HepG2 (cell line): ENCODE data around the gene GCSAM. TPM values are rescaled to one million over a fixed set of nuclear protein-coding genes. Genes with fewer than 3 reads are reported as not detected.

Source experiments
- ATAC-seq: fragments of 200-7000 bp; cut with Tn5 transposase; 3 replicates; pipeline ENCODE4 v1.9.1; 2020; ENCODE audit warnings: mild to moderate bottlenecking, moderate library complexity
- BruUV-seq: library from RNA; stranded (reverse); fragments of 400-500 nt; replicated peaks from 2 replicates; lab custom pipeline; 2021; lab: Mats Ljungman, UMichigan
- CTCF ChIA-PET: fragments of 300-600 bp; formaldehyde crosslinking; extraction: SDS; loops from one replicate; lab custom pipeline; 2021; ENCODE audit warnings: low total read pairs, inconsistent platforms, low intra/inter-chr PET ratio; lab: Yijun Ruan, JAX
- POLR2A ChIA-PET: fragments of 350-600 bp; sonication (Branson Sonifier 250); formaldehyde crosslinking; loops from one replicate; lab custom pipeline; 2020; ENCODE audit warnings: antibody characterized with exemption, inconsistent platforms; lab: Yijun Ruan, JAX
- DNase-seq: peaks from one replicate; pipeline ENCODE4 v3.0.0-alpha.2; 2015; ENCODE audit warnings: low spot score
- FAIRE-seq: peaks from 3 replicates; lab custom pipeline; 2011; peaks lifted over from hg19 to GRCh38; lab: Jason Lieb, UNC
- H2AFZ ChIP-seq: one replicate; pipeline ENCODE4 v1.6.1; 2011; ENCODE audit warnings: low read length, inconsistent platforms
- H3K27ac ChIP-seq: fragments of 300-600 bp; 3 replicates; pipeline ENCODE4 v1.8.0; 2011; ENCODE audit warnings: mixed run types, mild to moderate bottlenecking, mixed read lengths, low read length, inconsistent platforms; ENCODE audit not compliant: insufficient read depth; ENCODE audit errors: extremely low read length
- H3K27me3 ChIP-seq, 2 experiments: fragments of 200-600 bp in 1 of 2; 2 replicates in 1 of 2; 3 replicates in 1 of 2; pipeline versions ENCODE4 v1.6.0 to v1.8.0; 2011; ENCODE audit warnings: low read length in 2 of 2, mild to moderate bottlenecking in 2 of 2, moderate library complexity in 2 of 2, inconsistent platforms in 1 of 2; ENCODE audit not compliant: insufficient read depth in 2 of 2, control insufficient read depth in 1 of 2
- H3K36me3 ChIP-seq, 2 experiments: fragments of 200-600 bp in 1 of 2; replicated peaks in 1 of 2; 2 replicates in 1 of 2; 3 replicates in 1 of 2; pipeline versions ENCODE4 v1.5.1 to v1.8.0; 2011; ENCODE audit warnings: low read length in 2 of 2, inconsistent platforms in 1 of 2; ENCODE audit not compliant: insufficient read depth in 2 of 2, control insufficient read depth in 1 of 2
- H3K4me1 ChIP-seq: 2 replicates; pipeline ENCODE4 v1.5.1; 2012; ENCODE audit warnings: low read length, inconsistent platforms; ENCODE audit not compliant: insufficient read depth
- H3K4me2 ChIP-seq: 2 replicates; pipeline ENCODE4 v1.6.0; 2011; ENCODE audit warnings: low read depth, low read length, inconsistent platforms
- H3K4me3 ChIP-seq, 3 experiments: fragments of 200-600 bp in 1 of 3; sonication (generic), shearing (Covaris generic) in 1 of 3; replicated peaks in 1 of 3; 2 replicates each; pipeline ENCODE4 v1.5.1; 2011 to 2016; ENCODE audit warnings: low read length in 3 of 3, inconsistent platforms in 2 of 3, low read depth in 2 of 3, mild to moderate bottlenecking in 2 of 3, control low read depth in 1 of 3, mixed read lengths in 1 of 3; ENCODE audit not compliant: insufficient read depth in 1 of 3
- H3K79me2 ChIP-seq: one replicate; pipeline ENCODE4 v1.6.1; 2011; ENCODE audit warnings: low read length, inconsistent platforms; ENCODE audit not compliant: insufficient read depth
- H3K9ac ChIP-seq: 2 replicates; pipeline ENCODE4 v1.6.0; 2011; ENCODE audit warnings: mild to moderate bottlenecking, low read depth, low read length, inconsistent platforms; ENCODE audit not compliant: insufficient read depth
- H3K9me3 ChIP-seq: 2 replicates; pipeline ENCODE4 v1.5.1; 2012; ENCODE audit warnings: mild to moderate bottlenecking, low read length
- H4K20me1 ChIP-seq: 2 replicates; pipeline ENCODE4 v1.6.0; 2011; ENCODE audit warnings: inconsistent platforms, mild to moderate bottlenecking, low read length, moderate library complexity; ENCODE audit not compliant: insufficient read depth
- BHLHE40 ChIP-seq: IDR thresholded peaks from 2 replicates; pipeline ENCODE4 v1.6.1; 2011; ENCODE audit warnings: low read length, improper control_type of control experiment
- DRAP1 ChIP-seq: IDR thresholded peaks from 2 replicates; pipeline ENCODE4 v1.6.1; 2016; ENCODE audit warnings: missing genetic modification reagents, missing compliant biosample characterization
- FOSL1 ChIP-seq: sonication (generic); formaldehyde crosslinking; IDR thresholded peaks from 2 replicates; pipeline ENCODE4 v1.9.0; 2021; ENCODE audit warnings: missing genetic modification reagents, borderline replicate concordance
- HDAC1 ChIP-seq: sonication (generic); formaldehyde crosslinking; IDR thresholded peaks from 2 replicates; pipeline ENCODE4 v1.5.1; 2020; ENCODE audit warnings: mild to moderate bottlenecking, missing genetic modification reagents
- HES4 ChIP-seq: sonication (generic); formaldehyde crosslinking; IDR thresholded peaks from 2 replicates; pipeline ENCODE4 v1.9.0; 2021; ENCODE audit warnings: mild to moderate bottlenecking, missing genetic modification reagents, borderline replicate concordance
- HIVEP1 ChIP-seq: sonication (generic); formaldehyde crosslinking; IDR thresholded peaks from 2 replicates; pipeline ENCODE4 v1.4.0; 2020; ENCODE audit warnings: mild to moderate bottlenecking, missing genetic modification reagents
- MIXL1 ChIP-seq: IDR thresholded peaks from 2 replicates; pipeline ENCODE4 v1.6.1; 2016
- NFIB ChIP-seq: sonication (generic); formaldehyde crosslinking; IDR thresholded peaks from 2 replicates; pipeline ENCODE4 v1.9.0; 2021; ENCODE audit warnings: missing genetic modification reagents, mild to moderate bottlenecking, borderline replicate concordance
- PHB2 ChIP-seq: fragments of 450-650 bp; IDR thresholded peaks from 2 replicates; pipeline ENCODE4 v1.6.1; 2018; ENCODE audit not compliant: partially characterized antibody
- RBM39 ChIP-seq: fragments of 200-400 bp; formaldehyde crosslinking; IDR thresholded peaks from one replicate; pipeline ENCODE4 v1.6.1; 2018; ENCODE audit warnings: antibody characterized with exemption, mild to moderate bottlenecking, low read depth, low read length; ENCODE audit not compliant: poor library complexity, severe bottlenecking
- REPIN1 ChIP-seq: sonication (generic); formaldehyde crosslinking; IDR thresholded peaks from 2 replicates; pipeline ENCODE4 v1.8.0; 2022; ENCODE audit warnings: missing genetic modification reagents, low read depth, mild to moderate bottlenecking, borderline replicate concordance
- SAP130 ChIP-seq: IDR thresholded peaks from 2 replicates; pipeline ENCODE4 v1.6.1; 2016; ENCODE audit warnings: low read depth
- SOX5 ChIP-seq: IDR thresholded peaks from 2 replicates; pipeline ENCODE4 v1.6.1; 2016; ENCODE audit warnings: borderline replicate concordance
- TP53 ChIP-seq: sonication (generic); formaldehyde crosslinking; conservative IDR thresholded peaks from 2 replicates; pipeline ENCODE4 v1.4.0; 2020; ENCODE audit warnings: missing genetic modification reagents
- ZNF225 ChIP-seq: sonication (generic); formaldehyde crosslinking; IDR thresholded peaks from 2 replicates; pipeline ENCODE4 v1.4.0; 2020; ENCODE audit warnings: mild to moderate bottlenecking, missing genetic modification reagents
- ZNF574 ChIP-seq: sonication (generic); formaldehyde crosslinking; IDR thresholded peaks from 2 replicates; pipeline ENCODE4 v1.4.0; 2020; ENCODE audit warnings: missing genetic modification reagents
- ZNF652 ChIP-seq: IDR thresholded peaks from 2 replicates; pipeline ENCODE4 v1.6.1; 2016; ENCODE audit warnings: low read depth, borderline replicate concordance
- ZSCAN21 ChIP-seq: sonication (generic); formaldehyde crosslinking; IDR thresholded peaks from 2 replicates; pipeline ENCODE4 v1.8.0; 2022; ENCODE audit warnings: mild to moderate bottlenecking, missing genetic modification reagents, moderate library complexity, borderline replicate concordance
- WGBS: methylation state at CpG from one replicate; pipeline ENCODE4 v1.1.6; 2017; ENCODE audit warnings: low lambda C conversion rate; 5-methylcytosine and 5-hydroxymethylcytosine counted together
- in situ Hi-C: cut with HindIII; loops from 2 replicates; pipeline ENCODE4 v1.10.0; 2017; ENCODE audit warnings: low pct_unique_long_range_greater_than_20kb; ENCODE audit not compliant: extremely low pct_ligation_motif_present
- intact Hi-C: fragments of 100-400 bp; cut with micrococcal nuclease; formaldehyde crosslinking; loops from one replicate; pipeline ENCODE4 v1.10.0; 2022; ENCODE audit not compliant: unreplicated experiment
- polyA plus RNA-seq, 8 experiments: library from polyadenylated mRNA; depleted of rRNA in 3 of 8; stranded (reverse) in 7 of 8; unstranded in 1 of 8; fragments of >200 nt; fragmentation: Illumina TruSeq in 4 of 8; extraction: Trizol in 4 of 8; gene quantifications; 2 replicates each; pipeline versions ENCODE4 v1.2.1 to v1.2.3, GENCODE V29; 2011 to 2016; ENCODE audit warnings: low read depth in 4 of 8, missing spikeins in 1 of 8, mixed read lengths in 1 of 8; ENCODE audit not compliant: insufficient read depth in 1 of 8
- total RNA-seq, 5 experiments: library from RNA; depleted of rRNA; stranded (reverse); fragments of >200 nt; fragmentation: Illumina TruSeq; extraction: Trizol; gene quantifications; 2 replicates each; pipeline ENCODE4 v1.2.3, GENCODE V29; 2016; ENCODE audit warnings: low read depth in 1 of 5

The GCSAM gene
- total and polyA plus RNA-seq, 2 of the 13 experiments (the other 11 are each of a cell fraction or from before 2014, with no cell fraction given): not detected

- in situ Hi-C loops: loop anchor here (10.0 kb wide), 1 partner anchor 385 kb away; no protein-coding TSS in a partner anchor
- H3K9ac ChIP-seq: no peak overlapping the region
- CTCF ChIA-PET: no interaction called here
- H2AFZ ChIP-seq: no peak overlapping the region
- intact Hi-C loops: loop anchor here (10.0 kb wide), 1 partner anchor 165 kb away; the partner anchor contains the start of gene SLC9C1
- no peaks in the 10 kb centered on the region for H4K20me1 ChIP-seq
- no peak for FAIRE-seq
- 17% methylated on average over 4 of the region's 4 CpGs for WGBS
- no peak overlapping the region for H3K27ac ChIP-seq
- DNase-seq: no peak
- H3K36me3 ChIP-seq: no peaks in the 10 kb centered on the region
- no peak overlapping the region for H3K4me3 ChIP-seq
- no peaks in the 10 kb centered on the region; a peak in 1 of 5 replicates for H3K27me3 ChIP-seq
- H3K4me1 ChIP-seq: no peaks in the 10 kb centered on the region
- ATAC-seq: no peak
- H3K79me2 ChIP-seq: no peaks in the 10 kb centered on the region
- no peak overlapping the region for H3K4me2 ChIP-seq
- POLR2A ChIA-PET: no interaction called here
- no peaks in the 10 kb centered on the region for H3K9me3 ChIP-seq
- TF ChIP-seq ZSCAN21 (no peak), TP53 (CRISPR knock-in tag) (no peak), NFIB (CRISPR knock-in tag) (no peak), FOSL1 (CRISPR knock-in tag) (no peak), REPIN1 (CRISPR knock-in tag) (no peak), HDAC1 (CRISPR knock-in tag) (no peak), ZNF225 (no peak), ZNF574 (CRISPR knock-in tag) (no peak), HES4 (CRISPR knock-in tag) (no peak), BHLHE40 (no peak), DRAP1 (CRISPR knock-in tag) (no peak), MIXL1 (CRISPR knock-in tag) (no peak), HIVEP1 (CRISPR knock-in tag) (no peak), SOX5 (CRISPR knock-in tag) (no peak), RBM39 (no peak), ZNF652 (CRISPR knock-in tag) (no peak), PHB2 (no peak), SAP130 (CRISPR knock-in tag) (no peak)
- BruUV-seq: no TSS peak
These were observed 3.0 kb downstream of the GCSAM start for GRCh38 chr3:112129925-112130637.
